Lower leg skin (tissue), 4 donors: Measurements from ENCODE around the gene DMD. TPM values are rescaled to one million over a fixed set of nuclear protein-coding genes. Genes with fewer than 3 reads are reported as not detected.

ENCODE experiments used
- DNase-seq, 2 donors: peaks; one replicate each; pipeline ENCODE4 v3.0.0-alpha.2; 2019; ENCODE audit warnings: low spot score in 2 of 2
- H3K4me3 ChIP-seq: fragments of 200-600 bp; sonication (generic); 2 replicates; pipeline ENCODE4 v1.5.1; 2017; ENCODE audit warnings: mild to moderate bottlenecking, low read depth; ENCODE audit not compliant: poor library complexity, severe bottlenecking
- CTCF ChIP-seq, 3 donors: fragments of 450-650 bp; IDR thresholded peaks; one replicate each; pipeline ENCODE4 v1.5.1; 2016; ENCODE audit warnings: antibody characterized with exemption in 3 of 3, mild to moderate bottlenecking in 3 of 3, moderate library complexity in 2 of 3
- POLR2A ChIP-seq, 2 donors: fragments of 450-650 bp; IDR thresholded peaks; one replicate each; pipeline ENCODE4 v1.6.1; 2016 to 2017; ENCODE audit warnings: antibody characterized with exemption in 2 of 2, mild to moderate bottlenecking in 1 of 2, moderate library complexity in 1 of 2
- WGBS, 2 donors: methylation state at CpG; one replicate each; pipeline ENCODE4 v1.1.5; 2018; 5-methylcytosine and 5-hydroxymethylcytosine counted together
- intact Hi-C: fragments of 100-400 bp; cut with DNase I; formaldehyde crosslinking; loops from one replicate; pipeline ENCODE4 v1.15.0; 2023; ENCODE audit warnings: low total_unique reads
- total RNA-seq, 4 donors: library from RNA; depleted of rRNA; stranded (reverse); fragments of >200 nt; gene quantifications; one replicate each; pipeline ENCODE4 v1.1.0, GENCODE V29; 2016

The DMD gene
- total RNA-seq, 4 donors from 2014 or later = 23.0 to 27.5 (median 26.7) TPM

GRCh38 chrX:31547416-31547815 lies 1663.9 kb downstream of the DMD start:
- TF ChIP-seq CTCF (IDR thresholded peaks at IDR 0.05) (no peak), POLR2A (IDR thresholded peaks at IDR 0.05) (no peak)
- intact Hi-C loops = no loop called here
- no peak overlapping the region for H3K4me3 ChIP-seq
- 81 to 98% methylated on average over 3 of the region's 3 CpGs for WGBS, 2 donors
- DNase-seq = no peak

GRCh38 chrX:31546126-31546525 lies 1665.2 kb downstream of the DMD start:
- no peak for TF ChIP-seq CTCF (IDR thresholded peaks at IDR 0.05)
- TF ChIP-seq POLR2A (IDR thresholded peaks at IDR 0.05) = no peak
- H3K4me3 ChIP-seq = no peak overlapping the region
- intact Hi-C loops = no loop called here
- 44 to 50% methylated on average over 3 of the region's 3 CpGs for WGBS, 2 donors
- no peak for DNase-seq

DNA sequence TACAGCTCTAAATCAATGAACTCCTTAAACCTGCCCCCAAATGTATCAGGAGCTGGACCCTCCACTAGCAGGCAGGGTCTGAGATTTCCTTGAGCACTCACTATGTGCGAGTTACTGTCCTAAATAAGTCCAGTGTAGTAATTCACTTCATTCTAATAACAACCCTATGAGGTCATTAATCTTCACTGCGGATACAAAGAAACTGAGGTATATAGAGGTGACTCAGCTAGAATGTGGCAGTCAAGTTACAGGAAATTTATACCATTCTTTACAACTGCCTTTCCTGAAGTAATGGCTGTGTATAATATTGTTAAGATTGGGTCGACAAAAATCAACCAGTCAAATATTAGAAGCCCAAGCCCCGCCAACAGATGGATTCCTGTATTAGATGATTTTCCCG lies 1665.6 kb downstream of the DMD start:
- no peak for DNase-seq
- no peak overlapping the region for H3K4me3 ChIP-seq
- intact Hi-C loops = no loop called here
- 72 to 90% methylated on average over 5 of the region's 5 CpGs for WGBS, 2 donors
- TF ChIP-seq CTCF (IDR thresholded peaks at IDR 0.05) (no peak), POLR2A (IDR thresholded peaks at IDR 0.05) (no peak)

- intact Hi-C loops = no loop called here
Observed at GRCh38 chrX:31545191-31545590, 1666.2 kb downstream of the DMD start.

GRCh38 chrX:31543634-31544033 lies 1667.7 kb downstream of the DMD start:
- DNase-seq = no peak
- H3K4me3 ChIP-seq = no peak overlapping the region
- TF ChIP-seq POLR2A (IDR thresholded peaks at IDR 0.05) = no peak
- no peak for TF ChIP-seq CTCF (IDR thresholded peaks at IDR 0.05)
- intact Hi-C loops = no loop called here
- 79 to 82% methylated on average over 3 of the region's 3 CpGs for WGBS, 2 donors

More at GRCh38 chrX:31545191-31545590, 1666.2 kb downstream of the DMD start:
- TF ChIP-seq CTCF (IDR thresholded peaks at IDR 0.05) (no peak), POLR2A (IDR thresholded peaks at IDR 0.05) (no peak)
- DNase-seq = no peak
- WGBS, 2 donors = 92 to 93% methylated on average over 3 of the region's 3 CpGs
- no peak overlapping the region for H3K4me3 ChIP-seq

GRCh38 chrX:31542566-31542965 lies 1668.8 kb downstream of the DMD start:
- intact Hi-C loops = no loop called here
- no peak overlapping the region for H3K4me3 ChIP-seq
- no peak for DNase-seq
- TF ChIP-seq POLR2A (IDR thresholded peaks at IDR 0.05) (no peak), CTCF (IDR thresholded peaks at IDR 0.05) (no peak)
- WGBS, 2 donors = 93 to 95% methylated on average over 2 of the region's 2 CpGs
